LNCaP clone FGC (cell line): ENCODE results near the gene P3H2.

ENCODE experiments used
- DNase-seq: peaks from one replicate; pipeline ENCODE4 v3.0.0-alpha.2; 2011; ENCODE audit warnings: low read depth
- H3K4me3 ChIP-seq: 2 replicates; pipeline ENCODE4 v1.5.1; 2011; ENCODE audit warnings: mild to moderate bottlenecking, low read depth, low read length, control low read depth
- CTCF ChIP-seq: IDR thresholded peaks from 2 replicates; pipeline ENCODE4 v1.5.1; 2012; ENCODE audit warnings: mild to moderate bottlenecking; ENCODE audit not compliant: control insufficient read depth, insufficient read depth; ENCODE audit errors: extremely low read depth

Gene P3H2

GRCh38 chr3:190003681-190004123 lies 117.0 kb downstream of the P3H2 start:
- H3K4me3 ChIP-seq, result no peak overlapping the region
- no peak for DNase-seq
- no peak for TF ChIP-seq CTCF

- DNase-seq, result no peak
- no peak overlapping the region for H3K4me3 ChIP-seq
- TF ChIP-seq CTCF, result no peak
Observed at GRCh38 chr3:190003068-190003467, 117.6 kb downstream of the P3H2 start.

GRCh38 chr3:190001426-190001825 lies 119.3 kb downstream of the P3H2 start:
- DNase-seq, result no peak
- no peak overlapping the region for H3K4me3 ChIP-seq
- no peak for TF ChIP-seq CTCF

GRCh38 chr3:190000861-190001196 lies 119.9 kb downstream of the P3H2 start:
- no peak for TF ChIP-seq CTCF
- DNase-seq, result no peak
- no peak overlapping the region for H3K4me3 ChIP-seq

- no peak overlapping the region for H3K4me3 ChIP-seq
- DNase-seq, result no peak
- no peak for TF ChIP-seq CTCF
Observed at GRCh38 chr3:190000187-190000860, 120.4 kb downstream of the P3H2 start.

- no peak for TF ChIP-seq CTCF
- no peak overlapping the region for H3K4me3 ChIP-seq
- DNase-seq, result no peak
Observed at GRCh38 chr3:189999718-190000117, 121.0 kb downstream of the P3H2 start.

- no peak for TF ChIP-seq CTCF
- DNase-seq, result no peak
- no peak overlapping the region for H3K4me3 ChIP-seq
Observed at GRCh38 chr3:189995129-189995528, 125.6 kb downstream of the P3H2 start.
